GM18517 (cell line): ENCODE results near the gene VIT.

Source experiments
- ATAC-seq: cut with Tn5 transposase; IDR thresholded peaks from one replicate; pipeline ENCODE4 v1.9.1; 2021; ENCODE audit warnings: mild to moderate bottlenecking, moderate library complexity; ENCODE audit not compliant: unreplicated experiment

The VIT gene

GRCh38 chr2:36854241-36854640 is 157.7 kb downstream of the VIT start:
- ATAC-seq, result no peak

- no peak for ATAC-seq
Observed at GRCh38 chr2:36855429-36855828, 158.9 kb downstream of the VIT start.

GRCh38 chr2:36857713-36858112 is 161.2 kb downstream of the VIT start:
- ATAC-seq, result no peak

GRCh38 chr2:36858551-36859365 is 162.3 kb downstream of the VIT start:
- no peak for ATAC-seq

- ATAC-seq, result no peak
Observed at GRCh38 chr2:36859366-36859792, 162.9 kb downstream of the VIT start.

- no peak for ATAC-seq
Observed at GRCh38 chr2:36861896-36862295, 165.4 kb downstream of the VIT start.
